Inflammatory macrophage (primary cell): ENCODE results near the gene CMYA5.
A peak's percentile ranks its signal among the peaks of the same experiment; 100 is the strongest.
"Not testable (repeated sequence)": the region's sequence is repeated elsewhere in the genome, so short reads cannot be mapped to it uniquely, and the experiment has no call there.

Experiments used
- DNase-seq, 2 donors: peaks; one replicate each; pipeline ENCODE4 v3.0.0-alpha.2; 2020 to 2022
- total RNA-seq, 18 experiments: gene quantifications; one replicate each; lab custom pipeline; 2026; ENCODE audit warnings: mixed read lengths in 6 of 18, inconsistent platforms in 2 of 18; lab: John Stamatoyannopoulos, UW

The CMYA5 gene
- 0.24 to 1.6 (median 0.74) reads per million in 18 experiments for total RNA-seq

DNA sequence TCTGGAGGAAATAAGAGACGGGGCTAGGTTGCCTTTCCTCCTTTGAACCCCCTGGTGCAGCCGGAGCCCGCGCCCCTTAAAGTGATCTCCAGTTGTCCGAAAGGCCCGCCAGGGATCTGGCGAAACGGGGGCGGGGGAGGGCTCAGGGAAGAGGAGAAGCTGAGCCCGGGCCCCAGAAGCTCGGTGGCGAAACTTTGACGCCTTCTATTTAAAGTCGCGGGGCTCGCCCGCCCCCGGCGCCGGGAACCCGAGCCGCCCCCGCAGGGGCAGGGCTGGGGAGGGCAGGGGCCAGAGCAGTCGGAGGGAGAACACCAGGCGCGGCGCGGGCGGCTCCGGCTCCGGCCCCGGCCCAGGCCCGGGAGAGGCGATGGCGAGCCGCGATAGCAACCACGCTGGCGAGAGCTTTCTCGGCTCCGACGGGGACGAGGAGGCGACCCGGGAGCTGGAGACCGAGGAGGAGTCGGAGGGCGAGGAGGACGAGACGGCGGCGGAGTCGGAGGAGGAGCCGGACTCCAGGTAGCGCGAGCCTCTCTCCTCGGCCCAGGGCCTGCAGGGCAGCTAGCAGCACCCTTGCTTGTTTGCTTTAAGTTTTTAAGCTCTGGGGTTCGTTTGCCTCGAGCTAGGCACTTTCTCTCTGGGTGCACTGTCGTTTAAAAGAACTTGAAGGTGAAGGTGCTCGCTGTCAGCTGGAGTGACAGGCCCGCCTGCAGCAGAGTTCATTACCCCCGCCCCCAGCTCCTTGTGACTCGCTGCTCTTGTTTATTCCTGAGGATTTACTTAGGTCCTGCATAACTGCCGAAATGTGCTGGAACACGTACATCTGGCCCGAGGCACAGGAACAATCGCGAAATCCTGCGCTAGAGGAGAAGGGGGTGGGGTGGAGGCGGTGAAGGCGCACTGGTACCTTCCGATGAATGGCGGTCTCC is at the start of gene CMYA5:
Gene CMYA5, plus strand, starts transcription at position 296 of the 926 bp plus-strand sequence. Its CDS starts 72 bp downstream, at position 368.
- no peak for DNase-seq

DNA sequence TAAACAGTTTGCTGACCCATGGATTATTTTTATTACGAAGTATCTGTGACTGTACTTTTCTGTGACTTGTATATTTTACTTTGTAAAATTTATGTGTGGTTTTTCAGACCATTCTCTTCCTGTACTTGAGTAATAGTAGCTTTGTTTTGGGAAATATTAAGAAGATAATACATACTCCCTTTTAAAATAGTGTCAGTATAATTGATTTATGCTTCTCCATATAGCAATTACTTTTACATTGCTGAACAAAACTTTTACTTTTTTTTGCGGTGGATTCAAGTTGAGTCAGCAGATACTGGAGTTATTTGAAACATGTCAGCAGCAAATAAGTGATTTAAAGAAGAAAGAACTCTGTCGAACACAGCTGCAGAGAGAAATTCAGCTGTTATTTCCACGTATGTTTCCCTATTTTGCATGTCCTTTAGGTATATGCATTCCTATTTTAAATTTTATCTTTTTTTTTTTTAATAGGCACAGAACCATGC is 49.0 kb upstream of the CMYA5 start:
- DNase-seq, result no peak

DNA sequence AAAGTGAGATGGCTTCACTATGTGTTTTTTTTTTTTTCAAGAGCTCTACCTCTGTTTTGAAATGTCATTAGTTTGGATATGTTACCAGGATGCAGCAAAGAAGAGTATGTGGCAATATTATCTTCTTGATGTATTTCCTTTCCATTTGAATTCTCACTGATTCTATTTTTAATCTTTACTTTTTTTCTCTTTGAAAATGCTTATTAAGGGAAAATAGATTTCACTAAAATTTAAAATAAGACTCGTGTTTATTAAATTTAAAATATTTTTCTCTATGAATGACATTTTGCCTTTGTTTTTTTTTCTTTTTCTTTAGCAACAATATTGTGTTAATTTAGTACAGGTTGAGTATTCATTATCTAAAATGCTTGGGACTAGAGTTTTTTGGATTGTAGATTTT is 48.2 kb upstream of the CMYA5 start:
- DNase-seq, result no peak

DNA sequence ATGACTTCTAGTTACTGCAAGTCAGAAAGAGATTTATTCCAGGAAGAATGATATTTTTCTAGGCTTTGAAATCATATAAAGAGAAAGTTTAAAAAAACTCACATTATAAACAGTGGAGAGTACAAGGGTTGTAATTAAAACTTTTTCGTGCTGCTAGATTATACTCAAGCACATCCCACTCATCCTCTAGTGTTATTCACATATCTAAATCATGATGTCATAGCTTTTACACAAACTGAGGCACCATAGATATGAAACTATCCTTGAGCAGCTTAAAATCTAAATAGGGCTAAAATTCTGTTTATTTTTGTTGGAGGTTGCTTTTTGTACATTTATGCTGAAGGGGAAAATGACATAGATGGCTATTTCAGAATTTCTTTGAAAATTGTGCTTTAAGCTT is 47.4 kb upstream of the CMYA5 start:
- no peak for DNase-seq

DNA sequence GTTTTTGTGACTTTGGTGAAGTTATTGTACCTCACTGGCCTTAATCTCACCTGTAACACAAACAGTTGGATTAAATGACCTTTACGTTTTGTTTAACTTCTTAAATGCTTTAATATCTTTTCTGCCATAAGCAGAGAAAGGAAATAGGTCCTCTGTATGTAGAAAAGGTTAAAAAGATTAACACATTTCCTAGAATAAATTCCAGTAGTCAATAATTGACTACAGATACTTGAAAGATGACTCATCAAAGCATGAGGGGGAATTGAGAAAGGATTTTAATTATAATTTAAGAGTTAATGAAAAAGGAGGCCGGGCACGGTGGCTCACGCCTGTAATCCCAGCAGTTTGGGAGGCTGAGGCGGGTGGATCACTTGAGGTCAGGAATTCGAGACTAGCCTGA is 35.8 kb upstream of the CMYA5 start:
- DNase-seq, result no peak

DNA sequence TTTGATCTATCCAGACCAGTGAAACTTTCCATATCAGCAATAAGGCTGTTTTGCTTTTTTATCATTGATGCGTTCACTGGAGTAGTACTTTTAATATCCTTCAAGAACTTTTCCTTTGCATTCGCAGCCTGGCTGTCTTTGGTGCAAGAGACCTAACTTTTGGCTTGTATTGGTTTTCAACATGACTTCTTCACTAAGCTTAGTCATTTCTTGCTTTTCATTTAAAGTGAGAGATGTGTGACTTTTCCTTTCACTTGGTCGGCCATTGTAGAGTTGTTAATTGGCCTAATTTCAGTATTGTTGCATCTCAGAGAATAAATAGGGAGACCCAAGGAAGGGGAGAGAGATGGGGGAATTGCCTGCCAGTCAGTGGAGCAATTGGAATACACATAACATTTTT is 26.4 kb upstream of the CMYA5 start:
- DNase-seq, result no peak

DNA sequence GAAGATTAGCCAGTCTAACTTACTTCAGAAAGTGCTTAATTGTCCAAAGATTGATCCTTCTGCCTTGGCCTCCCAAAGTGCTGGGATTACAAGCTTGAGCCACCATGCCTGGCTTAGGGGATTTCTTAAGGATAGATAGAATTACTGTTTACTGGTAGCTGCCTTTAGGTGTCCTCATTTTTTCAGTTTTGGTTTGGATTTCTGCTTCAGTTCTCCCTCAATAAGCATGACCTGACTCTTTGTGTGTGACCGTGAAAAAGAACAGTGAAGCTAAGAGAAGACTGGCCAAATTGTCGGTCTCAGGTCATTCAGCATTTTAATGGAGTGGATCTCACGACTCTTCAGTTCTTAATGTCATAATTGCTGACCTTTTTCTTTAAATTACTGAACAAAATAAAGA is 22.9 kb upstream of the CMYA5 start:
- no peak for DNase-seq

DNA sequence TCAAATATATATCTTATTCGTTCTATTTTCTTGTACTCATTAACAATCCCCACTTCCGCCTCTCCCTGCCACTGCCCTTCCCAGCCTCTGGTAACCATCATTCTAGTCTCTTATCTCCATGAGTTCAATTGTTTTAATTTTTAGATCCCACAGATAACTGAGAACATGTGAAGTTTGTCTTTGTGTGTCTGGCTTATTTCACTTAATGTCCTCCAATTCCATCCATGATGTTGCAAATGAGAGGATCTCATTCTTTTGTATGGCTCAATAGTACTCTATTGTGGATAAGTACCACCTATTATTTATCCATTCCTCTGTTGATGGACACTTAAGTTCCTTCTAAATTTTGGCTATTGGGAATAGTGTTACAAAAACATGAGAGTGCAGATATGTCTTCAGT is 17.2 kb upstream of the CMYA5 start:
- no peak for DNase-seq

DNA sequence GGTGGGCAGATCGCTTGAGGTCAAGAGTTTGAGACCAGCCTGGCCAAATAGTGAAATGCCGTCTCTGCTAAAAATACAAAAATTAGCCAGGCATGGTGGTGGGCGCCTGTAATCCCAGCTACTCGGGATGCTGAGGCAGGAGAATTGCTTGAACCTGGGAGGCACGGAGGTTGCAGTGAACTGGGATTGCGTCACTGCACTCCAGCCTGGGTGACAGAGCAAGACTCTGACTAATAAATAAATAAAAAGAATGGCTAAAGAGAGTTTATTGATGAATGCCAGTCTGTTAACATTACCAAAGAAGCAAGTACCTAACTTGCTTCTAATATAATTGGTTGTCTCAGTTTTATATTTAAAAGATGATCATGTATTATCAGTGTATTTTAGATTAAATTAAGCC is 13.3 kb upstream of the CMYA5 start:
- not testable (repeated sequence) for DNase-seq

DNA sequence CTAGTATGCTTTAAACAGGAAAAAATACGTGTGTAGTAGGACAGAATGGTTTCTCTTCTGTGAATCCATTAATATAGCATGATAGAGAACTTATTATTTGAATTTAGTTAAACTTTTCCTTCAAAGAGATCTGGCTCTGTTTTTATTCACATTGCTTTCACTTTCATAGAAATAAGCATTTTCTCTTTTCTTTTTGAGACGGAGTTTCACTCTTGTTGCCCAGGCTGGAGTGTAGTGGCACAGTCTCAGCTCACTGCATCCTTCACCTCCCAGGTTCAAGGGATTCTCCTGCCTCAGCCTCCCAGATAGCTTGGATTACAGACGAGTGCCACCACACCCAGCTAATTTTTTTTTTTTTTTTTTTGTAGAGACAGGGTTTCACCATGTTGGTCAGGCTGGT is 7.5 kb upstream of the CMYA5 start:
- DNase-seq, result not testable (repeated sequence)

DNA sequence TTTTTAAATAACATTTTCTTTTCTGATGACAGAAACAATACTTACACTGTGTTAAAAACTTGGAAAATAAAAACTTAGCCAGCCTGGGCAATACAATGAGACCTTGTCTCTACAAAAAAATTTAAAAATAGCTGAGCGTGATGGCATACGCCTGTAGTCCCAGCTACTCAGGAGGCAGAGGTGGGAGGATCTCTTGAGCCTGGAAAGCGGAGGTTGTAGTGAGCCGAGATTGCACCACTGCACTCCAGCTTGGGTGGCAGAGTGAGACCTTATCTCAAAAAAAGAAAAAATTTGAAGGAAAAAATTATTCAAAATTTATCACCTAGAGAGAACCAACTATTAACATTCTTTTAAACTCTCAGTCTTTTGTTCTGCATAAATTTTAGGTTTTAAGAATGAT is 4.9 kb upstream of the CMYA5 start:
- no peak for DNase-seq

DNA sequence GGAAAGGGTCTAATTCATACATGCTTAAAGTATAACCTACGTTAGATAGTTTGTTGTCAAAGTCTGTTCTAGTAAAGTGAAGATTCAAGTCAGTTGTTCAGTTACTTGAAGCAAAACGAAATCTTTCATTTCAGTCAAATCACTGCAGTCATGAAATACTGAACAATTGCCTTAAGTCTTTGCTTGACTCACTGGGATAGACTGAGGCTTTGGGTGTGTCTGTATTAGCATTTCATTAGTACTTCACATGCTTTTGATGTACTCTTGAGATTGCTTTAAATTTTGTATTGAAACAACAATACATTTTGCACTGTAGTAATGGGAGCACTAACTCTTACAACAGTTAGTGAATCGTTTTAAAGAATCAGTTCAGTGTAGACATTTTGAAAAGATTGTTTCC is 4.0 kb upstream of the CMYA5 start:
- DNase-seq, result no peak

DNA sequence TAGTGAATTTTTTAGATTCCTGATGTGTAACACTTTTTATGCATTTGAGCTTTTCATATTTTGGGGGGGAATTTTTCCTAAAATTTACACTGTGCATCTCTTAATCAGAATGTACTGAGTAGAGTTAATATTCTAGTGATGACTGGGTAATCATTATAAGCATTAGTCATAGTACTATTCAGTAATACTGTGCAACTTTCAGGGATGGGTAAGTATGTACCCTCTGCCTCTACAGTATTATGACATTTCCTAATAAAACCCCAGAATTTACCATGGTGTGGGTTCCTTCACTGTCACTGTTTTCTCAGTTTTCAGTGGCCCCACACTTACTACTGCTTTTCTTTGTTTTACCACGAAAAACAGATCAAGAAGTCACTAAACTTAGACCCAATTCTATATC is 2.8 kb upstream of the CMYA5 start:
- no peak for DNase-seq

DNA sequence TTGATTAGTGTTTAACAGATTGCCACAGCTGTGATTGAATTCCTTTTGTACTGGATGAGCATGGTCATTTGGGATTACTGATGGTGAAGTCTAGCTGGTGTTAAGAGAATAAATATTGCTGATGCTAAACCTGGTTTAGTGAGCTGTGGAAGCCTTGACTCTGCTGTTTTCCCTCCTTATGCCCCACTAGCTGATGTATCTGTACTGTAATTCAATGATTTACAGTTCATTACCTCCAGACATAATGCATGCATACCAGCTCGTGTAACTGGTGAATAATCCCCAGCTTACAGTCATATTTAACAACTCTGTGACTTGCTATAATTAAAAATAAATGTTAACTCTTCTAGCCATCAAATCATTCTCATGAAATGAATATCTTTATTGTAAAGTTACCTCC is 1.7 kb upstream of the CMYA5 start:
- DNase-seq, result no peak

DNA sequence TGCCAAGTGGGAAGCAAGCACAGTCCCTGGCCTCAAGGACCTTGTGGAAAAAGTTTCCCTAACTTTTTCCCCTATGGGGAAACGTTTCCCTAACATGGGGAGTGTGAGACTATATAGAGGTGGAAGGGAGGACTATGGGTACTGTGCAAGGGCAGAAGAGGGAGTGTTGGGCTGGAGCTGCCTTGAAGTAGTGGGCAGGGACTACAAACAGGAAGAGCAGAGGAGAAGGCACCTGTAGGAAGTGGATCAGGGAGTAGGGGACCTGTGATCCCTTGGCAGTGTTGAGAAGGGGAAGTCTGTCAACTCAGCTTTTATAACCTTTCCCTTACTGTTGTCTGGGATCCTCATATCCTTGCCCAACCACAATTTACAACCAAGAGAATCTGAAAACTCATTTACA is 1.4 kb downstream of the CMYA5 start:
- DNase-seq, result peak in 1 of 2 donors; percentile 14

DNA sequence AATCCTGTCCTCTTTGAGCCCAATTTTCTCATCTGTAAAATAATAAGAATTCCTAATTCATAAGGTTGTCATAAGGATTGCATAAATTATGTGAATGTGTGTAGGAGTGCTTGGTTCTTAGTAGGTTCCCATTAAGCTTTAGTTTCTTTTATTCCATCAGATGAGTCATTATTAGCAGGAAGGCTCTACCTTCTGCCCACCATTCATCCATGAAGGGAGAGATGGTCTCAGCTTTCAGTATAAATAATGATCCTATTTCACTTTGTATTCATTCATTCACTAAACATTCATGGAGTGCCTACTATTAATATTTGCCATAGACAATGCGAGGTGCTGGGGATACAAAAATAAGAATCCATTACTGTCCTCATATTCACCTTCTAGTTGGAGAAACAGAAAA is 3.0 kb downstream of the CMYA5 start:
- no peak for DNase-seq

DNA sequence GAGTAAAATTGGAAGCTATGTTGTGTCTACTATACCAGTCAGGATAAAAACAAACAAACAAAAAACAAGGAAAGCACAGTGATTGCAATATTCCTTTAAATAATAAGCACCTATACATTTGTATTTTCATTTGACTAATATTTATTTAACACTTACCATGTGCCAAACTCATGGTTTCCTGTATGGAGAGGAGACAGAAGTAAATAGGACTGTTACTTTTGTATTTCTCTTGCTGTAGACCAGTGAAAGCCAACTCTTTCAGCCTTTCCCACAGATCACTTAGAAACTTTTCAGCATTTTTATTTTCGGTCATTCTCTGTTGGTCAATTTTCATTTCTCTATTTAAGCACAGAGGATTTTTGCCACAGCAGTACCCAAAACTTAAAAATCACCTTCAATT is 4.5 kb downstream of the CMYA5 start:
- no peak for DNase-seq

DNA sequence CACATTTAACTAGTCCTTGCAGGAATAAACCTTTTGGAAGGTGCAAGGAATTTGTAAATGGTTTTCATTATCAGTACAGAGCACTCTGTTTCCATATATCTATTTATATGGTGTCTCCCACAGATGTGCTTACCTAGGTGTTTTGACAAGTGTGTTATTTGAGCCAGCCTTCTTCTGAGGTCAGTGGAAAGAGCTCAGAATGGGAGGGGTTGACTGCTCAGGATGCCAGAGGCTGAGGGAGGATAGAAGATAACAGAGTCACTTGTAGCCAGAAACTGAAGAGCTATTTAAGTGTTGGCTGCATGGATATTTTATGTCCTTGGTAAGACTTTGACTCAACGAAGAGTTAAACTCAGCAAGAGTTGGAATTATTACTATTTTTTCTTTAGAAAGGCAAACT is 5.0 kb downstream of the CMYA5 start:
- DNase-seq, result no peak

DNA sequence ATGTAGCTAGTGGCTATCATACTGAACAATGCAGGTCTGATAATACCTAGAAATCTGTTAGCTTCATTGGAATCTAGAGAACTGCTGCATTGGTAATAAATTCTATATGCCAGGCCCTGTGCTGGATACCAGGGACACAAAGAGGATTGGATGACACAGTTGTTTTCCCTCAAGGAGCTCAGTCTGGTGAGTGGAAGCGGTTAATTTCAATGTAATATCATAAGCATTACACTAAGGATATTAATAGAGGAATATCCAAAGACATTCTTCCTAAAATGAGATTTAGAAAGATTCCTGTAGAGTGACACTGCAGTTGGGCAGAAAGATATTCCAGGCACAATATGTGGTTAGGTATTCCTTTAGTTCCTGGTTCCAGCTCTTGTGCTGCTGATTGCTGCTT is 5.9 kb downstream of the CMYA5 start:
- no peak for DNase-seq

DNA sequence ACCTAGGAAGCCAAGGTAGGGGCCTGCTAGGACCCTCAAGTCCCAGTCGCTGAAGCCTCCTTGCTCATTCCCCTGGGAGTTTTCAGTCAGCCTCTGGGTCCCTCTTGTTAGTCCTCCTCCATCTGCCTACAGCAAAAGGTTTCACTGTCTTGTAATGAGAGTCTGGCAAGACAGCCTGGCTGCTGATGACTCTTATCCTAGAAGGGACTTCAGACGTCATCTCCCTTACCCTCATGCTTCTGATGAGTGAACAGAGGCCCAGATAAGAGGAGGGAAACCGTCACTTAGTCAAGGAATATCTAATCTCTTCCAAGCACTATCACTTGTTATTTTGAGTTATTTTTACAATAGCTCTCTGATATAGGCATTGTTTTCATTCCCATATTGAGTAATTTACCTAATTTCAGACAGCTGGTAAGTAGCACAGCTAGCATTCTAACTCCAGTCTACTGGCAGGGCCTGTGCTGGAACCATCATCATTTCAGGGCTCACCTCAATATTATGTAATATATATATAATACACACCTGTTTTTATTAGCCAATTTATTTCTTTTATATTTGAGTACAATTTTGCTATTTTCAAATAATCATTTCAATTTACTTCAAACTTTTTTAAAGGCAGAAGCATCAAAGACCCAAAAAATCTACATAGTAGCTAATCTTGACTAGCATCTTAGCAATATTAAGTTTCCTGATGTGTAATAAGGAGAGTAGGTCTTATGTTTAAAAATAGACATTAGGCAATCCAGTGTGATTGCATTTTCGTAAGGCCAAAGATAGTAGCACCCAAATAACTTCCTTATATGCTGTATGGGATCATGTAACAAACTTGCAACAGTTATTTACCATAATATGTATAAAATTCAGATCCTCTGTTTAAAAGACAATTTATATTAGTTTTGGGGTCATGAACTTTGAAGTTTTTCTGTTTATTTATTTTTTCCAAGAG is 7.9 kb downstream of the CMYA5 start:
- peak; percentile 75 to 93 for DNase-seq

DNA sequence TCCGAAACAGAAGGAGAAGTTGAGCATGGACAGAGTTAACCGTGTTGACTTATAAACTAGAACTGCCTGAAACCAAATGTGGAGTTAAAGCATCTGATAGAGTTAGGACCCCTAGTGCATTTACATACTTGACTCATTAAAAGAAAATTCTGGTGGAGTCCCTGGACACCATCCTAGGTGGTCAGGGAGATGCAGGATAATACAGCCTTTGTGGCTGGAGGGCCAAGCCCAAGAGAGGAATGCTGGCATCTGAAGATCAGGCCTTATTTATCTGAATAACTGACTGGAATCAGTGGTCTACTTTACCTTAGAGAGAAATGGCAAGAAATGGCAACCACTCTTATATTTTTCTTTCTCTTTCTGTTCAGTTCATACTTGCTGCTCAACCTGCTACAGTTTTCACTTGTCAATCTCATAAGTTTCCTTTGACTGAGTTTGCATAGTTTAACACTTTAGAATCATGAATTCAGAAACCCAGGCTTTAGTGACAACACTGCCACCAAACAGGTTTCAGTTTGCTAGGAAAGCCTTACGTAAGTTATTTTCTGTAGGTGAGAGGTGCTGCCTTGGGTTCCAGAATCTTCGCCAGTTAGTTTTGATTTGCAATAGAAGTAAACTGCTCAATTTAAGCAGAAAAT is 10.2 kb downstream of the CMYA5 start:
- DNase-seq, result no peak

DNA sequence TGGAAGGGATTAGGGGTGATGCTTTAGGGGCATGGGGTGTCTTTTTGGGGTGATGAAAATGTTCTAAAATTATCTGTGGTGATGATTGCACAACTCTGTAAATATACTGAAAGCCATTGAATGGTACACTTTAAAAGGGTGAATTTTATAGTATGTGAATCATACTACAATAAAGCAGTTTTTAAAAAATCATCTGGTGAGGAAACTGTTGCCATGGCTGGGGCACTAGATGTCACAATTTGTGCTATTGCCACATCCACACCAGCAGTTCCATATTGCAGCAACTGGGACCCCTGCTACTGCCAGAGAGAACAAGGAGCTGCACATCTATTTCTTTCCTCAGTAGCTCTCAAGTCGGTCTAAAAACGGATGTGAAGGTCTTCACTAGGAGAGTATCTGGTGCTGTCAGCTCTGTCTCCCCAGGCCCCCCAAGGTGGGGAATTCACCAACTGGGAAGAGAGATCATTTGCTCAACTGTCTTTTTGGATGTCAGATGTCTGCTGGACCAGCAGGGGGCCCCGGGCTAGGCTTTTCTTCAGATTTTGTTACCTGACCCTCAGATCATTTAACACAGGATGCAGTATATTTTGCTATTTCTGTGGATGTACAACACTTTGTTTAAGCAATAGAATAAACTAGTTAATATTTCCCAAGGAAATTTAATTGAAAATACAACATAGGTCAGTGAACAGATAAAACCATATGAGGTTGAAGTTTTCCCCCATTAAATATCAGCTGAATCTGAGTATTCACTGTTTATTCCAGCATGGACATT is 13.2 kb downstream of the CMYA5 start:
- DNase-seq, result peak; percentile 56 to 80
